Subcutaneous abdominal adipose tissue (tissue), 5 donors: ENCODE measurements around the gene TAB3.

Source experiments
- H3K27ac ChIP-seq: one replicate; pipeline ENCODE4 v1.7.0; 2013; ENCODE audit warnings: low read depth, mild to moderate bottlenecking, inconsistent platforms, low read length, moderate library complexity
- H3K27me3 ChIP-seq, 5 donors: one replicate each; pipeline ENCODE4 v1.7.0; 2013; ENCODE audit warnings: low read length in 5 of 5, inconsistent platforms in 1 of 5; ENCODE audit not compliant: control insufficient read depth in 5 of 5, insufficient read depth in 4 of 5
- H3K36me3 ChIP-seq, 5 donors: one replicate each; pipeline ENCODE4 v1.7.0; 2013; ENCODE audit warnings: low read length in 5 of 5; ENCODE audit not compliant: control insufficient read depth in 5 of 5, insufficient read depth in 5 of 5
- H3K4me1 ChIP-seq, 5 donors: one replicate each; pipeline ENCODE4 v1.7.0; 2013; ENCODE audit warnings: low read length in 5 of 5, mild to moderate bottlenecking in 3 of 5, moderate library complexity in 1 of 5; ENCODE audit not compliant: control insufficient read depth in 5 of 5, insufficient read depth in 5 of 5
- H3K4me3 ChIP-seq, 5 donors: one replicate each; pipeline ENCODE4 v1.7.0; 2013; ENCODE audit warnings: low read length in 5 of 5, low read depth in 1 of 5
- H3K9ac ChIP-seq, 5 donors: one replicate each; pipeline ENCODE4 v1.7.0; 2013; ENCODE audit warnings: low read length in 5 of 5, mild to moderate bottlenecking in 4 of 5, moderate library complexity in 3 of 5
- H3K9me3 ChIP-seq, 5 donors: one replicate each; pipeline ENCODE4 v1.7.0; 2013; ENCODE audit warnings: low read length in 5 of 5; ENCODE audit not compliant: control insufficient read depth in 5 of 5
- donor health status: healthy.
- donor health status: healthy.
- donor health status: healthy.
- donor health status: healthy.
- donor health status: healthy.

Gene TAB3

GRCh38 chrX:30910124-30910860, 21.2 kb upstream of the TAB3 start:
- no peaks in the 10 kb centered on the region for H3K36me3 ChIP-seq
- H3K27me3 ChIP-seq: peaks cover 0 to 17% (median 3%) of the 10 kb centered on the region in 5 donors
- H3K9me3 ChIP-seq: no peaks in the 10 kb centered on the region
- H3K27ac ChIP-seq: no peak overlapping the region
- no peak overlapping the region for H3K9ac ChIP-seq
- no peaks in the 10 kb centered on the region for H3K4me1 ChIP-seq
- H3K4me3 ChIP-seq: no peak overlapping the region

GRCh38 chrX:30906726-30907125, 17.7 kb upstream of the TAB3 start:
- Histone ChIP-seq H3K4me1 (no peaks in the 10 kb centered on the region), H3K27ac (no peak overlapping the region), H3K27me3 (peaks cover 0 to 12% (median 3%) of the 10 kb centered on the region in 5 donors), H3K9ac (no peak overlapping the region), H3K4me3 (no peak overlapping the region), H3K9me3 (peaks cover 0 to 2% (median 0%) of the 10 kb centered on the region in 5 donors), H3K36me3 (no peaks in the 10 kb centered on the region)

GRCh38 chrX:30905321-30905720, 16.3 kb upstream of the TAB3 start:
- no peak overlapping the region for H3K9ac ChIP-seq
- no peaks in the 10 kb centered on the region for H3K36me3 ChIP-seq
- H3K27ac ChIP-seq: no peak overlapping the region
- no peak overlapping the region for H3K4me3 ChIP-seq
- no peaks in the 10 kb centered on the region for H3K4me1 ChIP-seq
- H3K9me3 ChIP-seq: peaks cover 0 to 2% (median 0%) of the 10 kb centered on the region in 5 donors
- H3K27me3 ChIP-seq: peaks cover 0 to 6% (median 2%) of the 10 kb centered on the region in 5 donors

GRCh38 chrX:30904632-30905031, 15.6 kb upstream of the TAB3 start:
- Histone ChIP-seq H3K9me3 (peaks cover 0 to 2% (median 0%) of the 10 kb centered on the region in 5 donors), H3K27ac (no peak overlapping the region), H3K36me3 (no peaks in the 10 kb centered on the region), H3K4me3 (no peak overlapping the region), H3K27me3 (peaks cover 0 to 3% (median 2%) of the 10 kb centered on the region in 5 donors), H3K4me1 (no peaks in the 10 kb centered on the region), H3K9ac (no peak overlapping the region)

GRCh38 chrX:30904186-30904585, 15.1 kb upstream of the TAB3 start:
- no peaks in the 10 kb centered on the region for H3K4me1 ChIP-seq
- H3K9me3 ChIP-seq: peaks cover 0 to 2% (median 0%) of the 10 kb centered on the region in 5 donors
- H3K9ac ChIP-seq: no peak overlapping the region
- H3K36me3 ChIP-seq: no peaks in the 10 kb centered on the region
- peaks cover 0 to 5% (median 2%) of the 10 kb centered on the region in 5 donors for H3K27me3 ChIP-seq
- no peak overlapping the region for H3K27ac ChIP-seq
- H3K4me3 ChIP-seq: no peak overlapping the region

- peaks cover 0 to 8% (median 6%) of the 10 kb centered on the region in 5 donors for H3K27me3 ChIP-seq
- H3K9me3 ChIP-seq: peaks cover 0 to 2% (median 0%) of the 10 kb centered on the region in 5 donors
- no peaks in the 10 kb centered on the region for H3K36me3 ChIP-seq
- H3K4me1 ChIP-seq: no peaks in the 10 kb centered on the region
- no peak overlapping the region for H3K27ac ChIP-seq
- no peak overlapping the region for H3K4me3 ChIP-seq
- no peak overlapping the region for H3K9ac ChIP-seq
Measured at GRCh38 chrX:30900227-30900626, 11.2 kb upstream of the TAB3 start.

- H3K27me3 ChIP-seq: peaks cover 0 to 8% (median 6%) of the 10 kb centered on the region in 5 donors
- no peaks in the 10 kb centered on the region for H3K36me3 ChIP-seq
- H3K27ac ChIP-seq: no peak overlapping the region
- no peaks in the 10 kb centered on the region for H3K4me1 ChIP-seq
- peaks cover 0 to 2% (median 0%) of the 10 kb centered on the region in 5 donors for H3K9me3 ChIP-seq
- no peak overlapping the region for H3K9ac ChIP-seq
- no peak overlapping the region for H3K4me3 ChIP-seq
Measured at GRCh38 chrX:30898886-30899285, 9.8 kb upstream of the TAB3 start.

- Histone ChIP-seq H3K9ac (no peak overlapping the region), H3K4me1 (no peaks in the 10 kb centered on the region), H3K36me3 (no peaks in the 10 kb centered on the region), H3K9me3 (no peaks in the 10 kb centered on the region), H3K27me3 (peaks cover 0 to 10% (median 6%) of the 10 kb centered on the region in 5 donors), H3K27ac (no peak overlapping the region), H3K4me3 (no peak overlapping the region)
Measured at GRCh38 chrX:30895370-30895769, 6.3 kb upstream of the TAB3 start.

- Histone ChIP-seq H3K36me3 (no peaks in the 10 kb centered on the region), H3K9me3 (no peaks in the 10 kb centered on the region), H3K27ac (no peak overlapping the region), H3K4me3 (no peak overlapping the region), H3K9ac (no peak overlapping the region), H3K4me1 (peaks cover 0 to 3% (median 0%) of the 10 kb centered on the region in 5 donors), H3K27me3 (peaks cover 0 to 7% (median 4%) of the 10 kb centered on the region in 5 donors)
Measured at GRCh38 chrX:30893206-30893605, 4.2 kb upstream of the TAB3 start.

GRCh38 chrX:30892591-30892990, 3.5 kb upstream of the TAB3 start:
- H3K27me3 ChIP-seq: peaks cover 0 to 7% (median 4%) of the 10 kb centered on the region in 5 donors
- H3K9ac ChIP-seq: no peak overlapping the region
- H3K4me3 ChIP-seq: no peak overlapping the region
- no peak overlapping the region for H3K27ac ChIP-seq
- H3K4me1 ChIP-seq: peaks cover 0 to 9% (median 5%) of the 10 kb centered on the region in 5 donors
- H3K9me3 ChIP-seq: no peaks in the 10 kb centered on the region
- H3K36me3 ChIP-seq: no peaks in the 10 kb centered on the region
